A549 treated with CORT108297 at 1 μM for 4 hours (cell line): ENCODE measurements around the gene KRT33B. TPM values are rescaled to one million over a fixed set of nuclear protein-coding genes. Genes with fewer than 3 reads are reported as not detected.

Source experiments
- total RNA-seq: library from RNA; stranded (reverse); fragments of 200-300 nt; extraction: Qiagen RNA extraction; gene quantifications from 5 replicates; pipeline ENCODE4 v1.2.3, GENCODE V29; 2022

Gene KRT33B
- 0.09 to 0.10 TPM (median 0.10 TPM) in 3 of 5 replicates, not detected in the others for total RNA-seq

DNA sequence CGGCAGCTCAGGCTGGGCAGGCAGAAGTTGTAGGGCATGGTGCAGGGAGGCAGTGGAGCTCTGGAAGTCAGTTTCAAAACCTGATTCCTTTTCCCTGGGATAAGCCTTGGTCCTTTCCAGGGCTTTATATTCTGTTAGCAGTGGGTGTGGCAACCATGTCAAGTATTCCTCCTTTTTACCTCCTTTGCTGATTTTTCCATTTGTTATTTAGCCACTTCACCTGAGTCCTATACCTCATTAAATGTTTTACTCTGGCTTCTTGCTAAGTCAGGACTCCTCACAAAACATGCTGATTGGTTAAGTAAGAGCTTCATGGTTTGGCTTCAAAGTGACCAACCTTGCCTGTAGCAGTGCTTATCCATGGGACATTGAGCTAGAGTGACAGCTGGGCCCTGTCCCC lies at the start of gene KRT33B:
TSS of gene KRT33B (minus strand) at position 101 of the 400 bp plus-strand sequence. CDS start at position 38, 63 bp downstream.

DNA sequence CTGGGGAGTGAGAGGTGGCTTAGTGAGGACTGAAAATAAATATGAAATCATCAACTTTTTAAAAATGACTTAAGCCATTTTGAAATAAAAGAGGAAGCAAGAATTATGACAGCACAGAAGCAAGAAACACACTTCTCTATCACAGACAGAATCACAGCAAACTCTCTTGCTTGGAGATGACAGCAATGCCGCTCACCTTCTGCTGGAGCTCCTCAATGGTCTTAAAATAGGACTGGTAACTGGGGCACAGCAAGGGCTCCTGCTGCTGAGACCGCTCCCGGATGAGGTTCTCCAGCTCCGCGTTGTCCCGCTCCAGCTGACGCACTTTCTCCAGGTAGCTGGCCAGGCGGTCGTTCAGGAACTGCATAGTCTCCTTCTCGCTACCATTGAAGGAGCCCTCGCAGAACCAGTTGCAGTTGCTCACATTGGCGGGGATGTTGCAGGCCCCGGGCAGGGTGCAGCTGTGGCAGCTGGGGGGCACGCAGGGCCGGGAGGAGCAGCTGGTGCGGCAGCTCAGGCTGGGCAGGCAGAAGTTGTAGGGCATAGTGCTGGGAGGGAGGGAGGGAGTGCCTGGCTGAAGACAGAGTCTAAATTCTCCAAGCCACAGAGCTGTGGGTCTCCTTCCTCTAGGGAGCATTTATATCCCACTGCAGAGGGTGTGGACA lies 27.5 kb upstream of the KRT33B start, which contains the start of gene KRT31:
TSS of gene KRT31 (minus strand) at position 613 of the 665 bp plus-strand sequence. CDS start at position 544, 69 bp downstream.

DNA sequence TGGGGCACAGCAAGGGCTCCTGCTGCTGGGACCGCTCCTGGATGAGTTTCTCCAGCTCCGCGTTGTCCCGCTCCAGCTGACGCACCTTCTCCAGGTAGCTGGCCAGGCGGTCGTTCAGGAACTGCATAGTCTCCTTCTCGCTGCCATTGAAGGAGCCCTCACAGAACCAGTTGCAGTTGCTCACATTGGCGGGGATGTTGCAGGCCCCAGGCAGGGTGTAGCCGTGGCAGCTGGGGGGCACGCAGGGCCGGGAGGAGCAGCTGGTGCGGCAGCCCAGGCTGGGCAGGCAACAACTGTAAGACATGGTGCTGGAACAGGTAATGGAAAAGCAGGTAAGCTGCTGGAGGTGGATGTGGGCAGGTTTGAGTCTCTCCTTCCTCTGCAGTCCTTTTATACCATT lies 12.3 kb upstream of the KRT33B start, which contains the start of gene KRT34:
TSS of gene KRT34 (minus strand) at position 364 of the 400 bp plus-strand sequence. CDS start at position 304, 60 bp downstream.

DNA sequence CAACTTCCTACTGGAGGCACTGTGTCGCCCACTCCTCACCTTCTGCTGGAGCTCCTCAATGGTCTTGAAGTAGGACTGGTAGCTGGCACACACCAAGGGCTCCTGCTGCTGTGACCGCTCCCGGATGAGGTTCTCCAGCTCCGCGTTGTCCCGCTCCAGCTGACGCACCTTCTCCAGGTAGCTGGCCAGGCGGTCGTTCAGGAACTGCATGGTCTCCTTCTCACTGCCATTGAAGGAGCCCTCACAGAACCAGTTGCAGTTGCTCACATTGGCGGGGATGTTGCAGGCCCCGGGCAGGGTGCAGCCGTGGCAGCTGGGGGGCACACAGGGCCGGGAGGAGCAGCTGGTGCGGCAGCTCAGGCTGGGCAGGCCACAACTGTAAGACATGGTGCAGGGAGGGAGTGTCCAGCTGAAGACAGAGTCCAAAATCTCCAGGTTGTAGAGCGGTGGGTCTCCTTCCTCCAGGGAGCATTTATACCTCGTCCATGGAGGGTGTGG lies 19.2 kb downstream of the KRT33B start, which contains the start of gene KRT33A:
TSS of gene KRT33A (minus strand) at position 448 of the 498 bp plus-strand sequence. CDS start at position 387, 61 bp downstream.

DNA sequence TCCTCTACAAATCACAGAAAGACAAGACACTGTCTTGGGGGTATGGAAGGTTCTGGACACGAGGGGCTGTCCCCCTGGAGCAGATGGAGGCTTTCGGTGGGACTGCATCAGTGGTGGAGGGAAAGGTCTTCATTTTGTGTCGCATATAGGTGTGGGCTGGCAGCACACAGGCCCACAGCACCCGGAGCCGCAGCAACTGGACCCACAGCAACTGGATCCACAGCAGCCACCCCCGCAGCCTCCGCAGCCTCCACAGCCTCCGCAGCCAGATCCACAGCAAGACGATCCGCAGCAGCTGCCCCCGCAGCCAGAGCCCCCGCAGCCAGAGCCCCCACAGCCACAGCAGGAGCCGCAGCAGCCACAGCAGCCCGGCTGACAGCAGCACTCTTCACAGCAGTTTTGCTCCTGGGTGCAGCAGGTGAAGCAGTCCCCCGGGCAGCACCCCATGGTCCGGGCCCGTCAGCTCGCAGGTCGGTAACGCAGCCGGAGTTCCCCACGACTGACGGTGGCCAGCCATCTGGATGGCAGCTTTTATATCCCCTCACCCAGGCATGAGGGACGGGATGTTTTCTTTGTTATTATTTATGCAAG lies 54.3 kb downstream of the KRT33B start, which contains the start of gene KRTAP17-1:
TSS of gene KRTAP17-1 (minus strand) at position 507 of the 591 bp plus-strand sequence. CDS start at position 447, 60 bp downstream.

Other genes starting within 250 kb of the KRT33B start
- gene KRTAP4-12, start 245.6 kb downstream of the KRT33B start, total RNA-seq, result 0.07 TPM in 1 of 5 replicates, not detected in the others
- gene KRTAP4-6, start 229.3 kb downstream of the KRT33B start, total RNA-seq, result not detected in 5 replicates
- not detected in 5 replicates for gene KRTAP4-5, start 220.0 kb downstream of the KRT33B start, total RNA-seq
- gene KRTAP4-4, start 209.1 kb downstream of the KRT33B start, total RNA-seq, result not detected in 5 replicates
- not detected in 5 replicates for gene KRTAP4-3, start 201.6 kb downstream of the KRT33B start, total RNA-seq
- gene KRTAP4-2, start 191.6 kb downstream of the KRT33B start, total RNA-seq, result not detected in 5 replicates
- 0.09 to 0.40 TPM (median 0.24 TPM) in 4 of 5 replicates, not detected in the other for gene KRTAP4-1, start 184.9 kb downstream of the KRT33B start, total RNA-seq
- gene KRTAP9-1, start 179.9 kb downstream of the KRT33B start, total RNA-seq, result not detected in 5 replicates
- gene KRTAP9-2, start 143.2 kb downstream of the KRT33B start, total RNA-seq, result not detected in 5 replicates
- not detected in 5 replicates for gene KRTAP9-3, start 137.4 kb downstream of the KRT33B start, total RNA-seq
- gene KRTAP9-8, start 131.8 kb downstream of the KRT33B start, total RNA-seq, result not detected in 5 replicates
- gene KRTAP9-4, start 120.1 kb downstream of the KRT33B start, total RNA-seq, result not detected in 5 replicates
- gene KRTAP9-9, start 114.4 kb downstream of the KRT33B start, total RNA-seq, result not detected in 5 replicates
- not detected in 5 replicates for gene KRTAP9-6, start 104.4 kb downstream of the KRT33B start, total RNA-seq
- gene KRTAP9-7, start 94.1 kb downstream of the KRT33B start, total RNA-seq, result not detected in 5 replicates
- not detected in 5 replicates for gene KRTAP29-1, start 67.0 kb downstream of the KRT33B start, total RNA-seq
- not detected in 5 replicates for gene KRTAP16-1, start 60.5 kb downstream of the KRT33B start, total RNA-seq
- gene KRTAP17-1, start 54.1 kb downstream of the KRT33B start, total RNA-seq, result not detected in 5 replicates
- gene KRT33A, start 19.0 kb downstream of the KRT33B start, total RNA-seq, result not detected in 5 replicates
- 0.12 to 0.50 TPM (median 0.32 TPM) in 5 replicates for gene KRT34, start 12.5 kb upstream of the KRT33B start, total RNA-seq
- not detected in 5 replicates for gene KRT31, start 27.8 kb upstream of the KRT33B start, total RNA-seq
- not detected in 5 replicates for gene KRT37, start 54.8 kb upstream of the KRT33B start, total RNA-seq
- not detected in 5 replicates for gene KRT38, start 71.2 kb upstream of the KRT33B start, total RNA-seq
- gene KRT32, start 97.6 kb upstream of the KRT33B start, total RNA-seq, result 0.05 TPM in 1 of 5 replicates, not detected in the others
- gene KRT35, start 111.3 kb upstream of the KRT33B start, total RNA-seq, result not detected in 5 replicates
- gene KRT36, start 120.1 kb upstream of the KRT33B start, total RNA-seq, result not detected in 5 replicates
- 0.10 to 0.40 TPM (median 0.11 TPM) in 5 replicates for gene KRT13, start 135.8 kb upstream of the KRT33B start, total RNA-seq
- gene KRT15, start 149.1 kb upstream of the KRT33B start, total RNA-seq, result 2.8 to 5.0 TPM (median 4.0 TPM) in 5 replicates
- 39.1 to 62.2 TPM (median 51.0 TPM) in 5 replicates for gene KRT19, start 158.5 kb upstream of the KRT33B start, total RNA-seq
- not detected in 5 replicates for gene KRT9, start 202.2 kb upstream of the KRT33B start, total RNA-seq
- gene KRT14, start 217.1 kb upstream of the KRT33B start, total RNA-seq, result 0.08 to 0.34 TPM (median 0.13 TPM) in 3 of 5 replicates, not detected in the others
- 0.40 to 0.85 TPM (median 0.64 TPM) in 5 replicates for gene KRT16, start 243.0 kb upstream of the KRT33B start, total RNA-seq